K562 (cell line): ENCODE results near the gene ACRBP. TPM values are rescaled to one million over a fixed set of nuclear protein-coding genes. Genes with fewer than 3 reads are reported as not detected.

Experiments used
- ATAC-seq: fragments of 200-7000 bp; cut with Tn5 transposase; 3 replicates; pipeline ENCODE4 v1.9.1; 2020; ENCODE audit warnings: moderate library complexity
- BruUV-seq: library from RNA; stranded (reverse); fragments of 400-500 nt; replicated peaks from 2 replicates; lab custom pipeline; 2021; lab: Mats Ljungman, UMichigan
- CTCF ChIA-PET: fragments of 300-600 bp; formaldehyde crosslinking; extraction: SDS; loops from one replicate; lab custom pipeline; 2021; ENCODE audit warnings: low intra/inter-chr PET ratio; lab: Yijun Ruan, JAX
- POLR2A ChIA-PET: fragments of 300-600, 350-650 bp; sonication (Branson Sonifier 250); formaldehyde crosslinking; extraction: SDS; loops from one replicate; lab custom pipeline; 2021; ENCODE audit warnings: antibody characterized with exemption, inconsistent platforms; lab: Yijun Ruan, JAX
- DNase-seq, 4 experiments: peaks; one replicate each; pipeline versions ENCODE4 v3.0.0 to v3.0.0-alpha.2; 2011 to 2018; ENCODE audit warnings: low spot score in 3 of 4, mixed read lengths in 3 of 4; ENCODE audit errors: extremely low read depth in 1 of 4
- FAIRE-seq: peaks from 2 replicates; lab custom pipeline; 2011; peaks lifted over from hg19 to GRCh38; lab: Jason Lieb, UNC
- H2AFZ ChIP-seq: 2 replicates; pipeline ENCODE4 v1.6.0; 2011; ENCODE audit warnings: low read depth, low read length, control low read depth, inconsistent platforms
- H3K27ac ChIP-seq: fragments of 200-600 bp; 3 replicates; pipeline ENCODE4 v1.8.0; 2011; ENCODE audit warnings: low read depth, mild to moderate bottlenecking, control low read depth, inconsistent platforms, low read length, moderate library complexity, mixed read lengths; ENCODE audit errors: extremely low read depth
- H3K27me3 ChIP-seq, 2 experiments: fragments of 300-600 bp in 1 of 2; 2 replicates in 1 of 2; 3 replicates in 1 of 2; pipeline versions ENCODE4 v1.6.0 to v1.8.0; 2011; ENCODE audit warnings: inconsistent platforms in 2 of 2, low read length in 2 of 2, mild to moderate bottlenecking in 1 of 2, mixed read lengths in 1 of 2, moderate library complexity in 1 of 2; ENCODE audit not compliant: control insufficient read depth in 2 of 2, insufficient read depth in 2 of 2
- H3K36me3 ChIP-seq: fragments of 300-600 bp; 3 replicates; pipeline ENCODE4 v1.8.0; 2011; ENCODE audit warnings: mild to moderate bottlenecking, low read length, inconsistent platforms; ENCODE audit not compliant: control insufficient read depth, insufficient read depth
- H3K4me1 ChIP-seq, 2 experiments: fragments of 200-600 bp in 1 of 2; replicated peaks in 1 of 2; 2 replicates in 1 of 2; 3 replicates in 1 of 2; pipeline versions ENCODE4 v1.5.1 to v1.8.0; 2011; ENCODE audit warnings: inconsistent platforms in 2 of 2, low read length in 2 of 2, mild to moderate bottlenecking in 1 of 2, mixed read lengths in 1 of 2, moderate library complexity in 1 of 2; ENCODE audit not compliant: control insufficient read depth in 2 of 2, insufficient read depth in 2 of 2
- H3K4me2 ChIP-seq: 2 replicates; pipeline ENCODE4 v1.6.1; 2011; ENCODE audit warnings: low read length, control low read depth, inconsistent platforms, mixed read lengths; ENCODE audit not compliant: insufficient read depth
- H3K4me3 ChIP-seq: fragments of 200-600 bp; sonication (generic), shearing (Covaris generic); 2 replicates; pipeline ENCODE4 v1.5.1; 2016; ENCODE audit warnings: control low read depth, inconsistent platforms
- H3K79me2 ChIP-seq: fragments of 200-600 bp; 3 replicates; pipeline ENCODE4 v1.8.0; 2011; ENCODE audit warnings: low read length, inconsistent platforms; ENCODE audit not compliant: control insufficient read depth, insufficient read depth
- H3K9ac ChIP-seq, 2 experiments: 2 replicates each; pipeline versions ENCODE4 v1.6.0 to v1.6.1; 2011; ENCODE audit warnings: low read depth in 2 of 2, low read length in 2 of 2, control low read depth in 1 of 2, inconsistent platforms in 1 of 2, mild to moderate bottlenecking in 1 of 2, mixed read lengths in 1 of 2; ENCODE audit not compliant: insufficient read depth in 1 of 2
- H3K9me1 ChIP-seq: one replicate; pipeline ENCODE4 v1.6.0; 2011; ENCODE audit warnings: inconsistent platforms, mild to moderate bottlenecking, low read length, moderate library complexity; ENCODE audit not compliant: control insufficient read depth, insufficient read depth
- H3K9me3 ChIP-seq: replicated peaks from 2 replicates; pipeline ENCODE4 v1.5.1; 2011; ENCODE audit warnings: low read depth, low read length, inconsistent platforms; ENCODE audit not compliant: control insufficient read depth, insufficient read depth
- H4K20me1 ChIP-seq: replicated peaks from 2 replicates; pipeline ENCODE4 v1.6.1; 2011; ENCODE audit warnings: low read length, inconsistent platforms, mixed read lengths; ENCODE audit not compliant: control insufficient read depth, insufficient read depth
- ATF7 ChIP-seq: fragments of 450-650 bp; IDR thresholded peaks from 2 replicates; pipeline ENCODE4 v1.7.1; 2014; ENCODE audit warnings: mild to moderate bottlenecking, moderate library complexity
- CHCHD3 ChIP-seq: fragments of 250-450 bp; sonication (Bioruptor Pico); IDR thresholded peaks from 2 replicates; pipeline ENCODE4 v2.1.2; 2022; ENCODE audit warnings: mild to moderate bottlenecking
- XRCC4 ChIP-seq: IDR thresholded peaks from one replicate; pipeline ENCODE4 v1.6.1; 2011; ENCODE audit not compliant: insufficient read depth, insufficient read length; ENCODE audit errors: extremely low read depth
- ZNF274 ChIP-seq: IDR thresholded peaks from 2 replicates; pipeline ENCODE4 v1.6.1; 2011; ENCODE audit warnings: low read depth, mild to moderate bottlenecking, low read length, moderate library complexity, borderline replicate concordance
- WGBS: fragments of 100-300 bp; shearing (Covaris generic); methylation state at CpG from one replicate; pipeline ENCODE4 v1.1.6; 2016; ENCODE audit warnings: low coverage, mixed read lengths; ENCODE audit not compliant: insufficient coverage; ENCODE audit errors: missing lambda C conversion rate; 5-methylcytosine and 5-hydroxymethylcytosine counted together
- in situ Hi-C: fragments of 300-500 bp; cut with MboI; formaldehyde crosslinking; loops from 4 replicates; pipeline ENCODE4 v1.15.0; 2018; ENCODE audit warnings: inconsistent platforms, mixed read lengths
- intact Hi-C: fragments of 100-400 bp; cut with micrococcal nuclease; formaldehyde crosslinking; loops from 2 replicates; pipeline ENCODE4 v1.14.2; 2022
- polyA plus RNA-seq, 8 experiments: library from polyadenylated mRNA; depleted of rRNA in 4 of 8; stranded (reverse) in 5 of 8; unstranded in 3 of 8; fragments of >200 nt; fragmentation: Nextera tagmentation in 2 of 8; fragmentation: Illumina TruSeq in 1 of 8; extraction: Ambion mirVana in 2 of 8; extraction: Trizol in 1 of 8; gene quantifications; 2 replicates each; pipeline versions ENCODE4 v1.2.1 to v1.2.3, GENCODE V29; 2011 to 2014; ENCODE audit warnings: inconsistent platforms in 1 of 8, missing spikeins in 1 of 8
- total RNA-seq, 7 experiments: library from RNA; depleted of rRNA in 6 of 7; stranded (reverse); fragments of >200 nt in 6 of 7; fragmentation: Illumina TruSeq in 2 of 7; extraction: Trizol in 2 of 7; gene quantifications; 2 replicates each; pipeline versions ENCODE4 v1.2.1 to v1.2.3, GENCODE V29; 2011 to 2021; ENCODE audit warnings: low replicate concordance in 1 of 7

Gene ACRBP
- total and polyA plus RNA-seq, 9 of the 15 experiments (the other 6 are each of a cell fraction or from before 2014, with no cell fraction given), result 3.1 to 31.8 (median 8.4) TPM

GRCh38 chr12:6643569-6644256, 3.5 kb downstream of the ACRBP start:
- no peak overlapping the region; the same call in 1 of the 2 replicates for H3K4me2 ChIP-seq
- no peaks in the 10 kb centered on the region for H3K9me1 ChIP-seq
- H3K36me3 ChIP-seq, result no peaks in the 10 kb centered on the region
- POLR2A ChIA-PET, result interaction anchor here (0.8 kb wide), 1 partner anchor 45 kb away, joined by 4 read pairs; no protein-coding TSS in a partner anchor
- no peak for FAIRE-seq
- no peaks in the 10 kb centered on the region for H4K20me1 ChIP-seq
- no peak overlapping the region for H3K4me3 ChIP-seq
- H3K9me3 ChIP-seq, result peaks cover 8% of the 10 kb centered on the region
- TF ChIP-seq CHCHD3 (CRISPR knock-in tag) (no peak), ZNF274 (peak; percentile 91), XRCC4 (no peak), ATF7 (no peak)
- TF ChIP-seq, all 486 proteins: peak for 1
- peak overlapping the region; percentile 82 for H2AFZ ChIP-seq
- H3K79me2 ChIP-seq, result peaks cover 4% of the 10 kb centered on the region; the same call in 2 of the 3 replicates
- intact Hi-C loops, result no loop called here
- DNase-seq (no peak), ATAC-seq (no peak)
- peaks cover 24 to 26% of the 10 kb centered on the region in 2 experiments; a peak in 4 of 5 replicates for H3K4me1 ChIP-seq
- 62% methylated on average over 6 of the region's 6 CpGs for WGBS
- CTCF ChIA-PET, result interaction anchor here (0.9 kb wide), 1 partner anchor 26 kb away, joined by 3 read pairs; no protein-coding TSS in a partner anchor
- in situ Hi-C loops, result no loop called here
- no peaks in the 10 kb centered on the region for H3K27me3 ChIP-seq
- H3K27ac ChIP-seq, result peak overlapping the region; percentile 26; the same call in 1 of the 3 replicates
- no TSS peak for BruUV-seq
- no peak overlapping the region for H3K9ac ChIP-seq
